ENCODE data around the gene NELFA.

Gene NELFA

DNA sequence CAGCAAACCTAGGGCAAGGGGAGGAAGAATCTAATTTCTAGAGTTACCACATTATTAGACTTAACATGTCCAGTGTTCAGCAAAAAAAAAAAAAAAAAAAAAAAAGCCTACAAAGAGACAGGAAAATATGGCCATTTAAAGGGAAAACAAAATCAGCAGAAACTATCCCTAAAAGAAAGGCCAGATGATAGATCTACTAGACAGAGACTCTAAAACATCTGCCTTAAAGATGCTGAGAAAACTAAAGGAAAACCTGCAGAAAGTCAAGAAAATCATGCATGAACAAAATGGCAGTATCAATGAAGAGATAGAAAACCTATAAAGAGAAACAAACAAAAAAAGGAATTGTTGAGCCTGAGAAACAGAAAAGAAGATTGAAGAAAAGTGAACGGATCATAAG is 43.8 kb downstream of the NELFA start:
- no peak for DNase-seq (ENCODE audit: low read depth in 2 of 2)

DNA sequence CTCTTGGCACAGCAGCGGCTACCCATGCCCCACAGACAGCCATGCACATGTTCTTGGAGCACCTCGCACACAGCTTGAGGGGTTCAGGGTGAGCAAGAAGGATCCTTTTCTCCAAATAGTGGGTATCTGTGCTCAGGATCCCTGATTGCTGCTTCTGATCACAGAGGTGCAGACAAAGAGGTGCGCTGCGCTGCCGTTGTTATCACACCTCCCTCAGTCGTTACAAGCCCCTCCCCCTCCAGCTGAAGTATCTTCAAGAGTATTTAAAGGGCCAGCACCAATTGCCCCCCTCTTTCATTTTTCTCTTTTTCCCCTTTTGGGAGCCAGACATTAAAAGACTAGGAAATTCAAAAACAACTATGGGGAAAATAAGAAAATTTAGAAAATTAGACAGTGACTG is 44.3 kb downstream of the NELFA start:
- no peak for DNase-seq (ENCODE audit: low read depth in 2 of 2)

DNA sequence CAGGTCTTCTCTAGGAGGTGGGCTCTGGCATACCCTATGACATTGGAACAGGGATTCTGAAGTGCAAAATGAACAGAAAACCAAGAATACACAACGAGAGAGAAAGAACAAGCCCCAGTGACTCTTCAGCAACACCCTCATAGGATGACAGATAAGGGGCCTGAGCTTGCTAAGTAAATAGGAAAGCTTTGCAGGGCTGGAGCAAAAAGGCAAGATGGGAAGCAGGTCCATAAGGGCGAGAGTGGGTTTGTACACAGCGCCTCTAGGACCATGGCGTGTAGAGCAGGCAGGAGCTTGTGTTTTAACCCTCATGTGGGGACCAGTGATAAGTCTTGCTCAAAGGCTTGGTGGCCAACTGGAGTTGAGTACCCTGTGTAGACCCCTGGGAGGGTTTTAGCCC is 45.8 kb downstream of the NELFA start:
- no peak for DNase-seq (ENCODE audit: low read depth in 2 of 2)

DNA sequence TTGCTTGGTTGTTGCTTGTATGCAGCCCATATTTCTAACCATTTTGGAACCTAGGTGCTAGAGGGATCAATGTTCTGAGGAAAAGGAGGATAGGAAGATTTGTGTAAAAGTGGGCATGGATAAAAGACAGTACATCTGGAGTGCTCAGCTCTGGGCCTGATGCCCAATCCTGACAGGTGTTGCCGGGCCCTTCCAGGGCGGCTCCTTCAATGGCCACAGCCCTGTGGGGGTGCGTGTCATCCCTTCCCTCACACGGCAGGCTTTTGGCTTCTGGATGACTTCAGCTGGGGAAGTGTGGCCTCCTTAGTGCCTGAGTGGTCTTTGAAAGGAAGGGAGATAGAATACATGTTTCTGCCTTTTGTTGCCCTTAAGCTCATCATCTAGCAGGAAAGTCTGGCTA is 47.2 kb downstream of the NELFA start:
- no peak for DNase-seq (ENCODE audit: low read depth in 2 of 2)

DNA sequence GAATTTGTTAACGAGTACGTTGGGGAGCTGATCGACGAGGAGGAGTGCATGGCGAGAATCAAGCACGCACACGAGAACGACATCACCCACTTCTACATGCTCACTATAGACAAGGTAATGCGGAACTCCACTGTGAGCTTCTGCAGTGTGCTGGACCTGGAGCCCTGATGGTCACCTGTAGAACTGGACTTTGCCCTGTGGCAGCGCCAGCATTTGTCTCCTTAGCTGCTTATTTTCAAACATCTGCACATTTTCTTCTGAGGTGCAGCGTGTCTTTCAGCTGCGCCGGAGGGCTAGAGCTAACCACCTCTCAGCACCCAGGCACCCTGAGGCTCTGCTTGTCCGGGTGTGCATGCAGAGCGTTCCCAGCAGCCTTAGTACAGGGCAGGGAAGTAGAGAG is 47.7 kb downstream of the NELFA start:
- no peak for DNase-seq (ENCODE audit: low read depth in 2 of 2)

DNA sequence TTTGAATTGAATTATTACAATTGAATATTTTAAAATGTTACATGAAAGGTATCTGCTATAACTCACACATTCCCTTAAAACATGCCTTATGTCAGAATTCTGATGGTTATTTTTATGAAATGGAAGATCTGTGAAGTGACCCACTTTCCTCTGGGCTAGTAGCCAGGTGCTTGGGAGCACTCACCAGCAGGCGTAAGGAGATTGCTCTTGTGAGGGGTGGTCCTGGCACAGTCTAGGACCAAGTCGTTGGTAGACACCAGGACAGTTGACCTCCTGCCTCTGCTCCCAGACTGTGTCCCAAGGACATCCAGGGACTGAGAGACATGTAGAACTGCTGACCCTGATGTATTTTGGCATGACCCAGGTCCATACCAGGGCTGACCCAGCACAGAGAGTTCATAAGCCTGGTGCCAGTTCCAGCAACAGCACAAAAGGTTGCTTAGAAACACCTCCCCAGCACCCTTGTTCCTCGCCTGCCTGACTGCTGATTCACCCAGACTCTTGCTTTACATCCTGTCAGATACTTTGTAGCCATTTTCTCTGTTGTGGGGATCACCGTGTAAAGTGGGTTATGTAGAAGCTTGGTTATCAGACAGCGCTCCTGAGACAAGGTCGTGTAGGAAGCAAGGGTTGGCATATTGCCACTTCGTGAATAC is 48.5 kb downstream of the NELFA start:
- DNase-seq (ENCODE audit: low read depth in 2 of 2) = no peak

DNA sequence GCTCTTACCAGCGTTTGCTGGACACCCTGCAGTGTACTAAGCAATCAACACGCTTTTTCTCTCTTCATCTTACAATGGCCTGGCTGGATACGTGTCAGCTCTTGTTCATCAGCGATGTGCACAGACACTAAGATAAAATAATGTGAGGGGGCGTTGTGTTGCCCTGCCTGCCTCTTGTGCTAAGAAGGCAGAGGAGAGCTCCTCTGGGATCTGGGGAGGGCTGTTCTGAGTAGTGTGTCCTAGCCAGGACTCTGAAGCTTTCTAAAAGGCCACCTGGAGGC is 49.7 kb downstream of the NELFA start:
- DNase-seq (ENCODE audit: low read depth in 2 of 2) = no peak

DNA sequence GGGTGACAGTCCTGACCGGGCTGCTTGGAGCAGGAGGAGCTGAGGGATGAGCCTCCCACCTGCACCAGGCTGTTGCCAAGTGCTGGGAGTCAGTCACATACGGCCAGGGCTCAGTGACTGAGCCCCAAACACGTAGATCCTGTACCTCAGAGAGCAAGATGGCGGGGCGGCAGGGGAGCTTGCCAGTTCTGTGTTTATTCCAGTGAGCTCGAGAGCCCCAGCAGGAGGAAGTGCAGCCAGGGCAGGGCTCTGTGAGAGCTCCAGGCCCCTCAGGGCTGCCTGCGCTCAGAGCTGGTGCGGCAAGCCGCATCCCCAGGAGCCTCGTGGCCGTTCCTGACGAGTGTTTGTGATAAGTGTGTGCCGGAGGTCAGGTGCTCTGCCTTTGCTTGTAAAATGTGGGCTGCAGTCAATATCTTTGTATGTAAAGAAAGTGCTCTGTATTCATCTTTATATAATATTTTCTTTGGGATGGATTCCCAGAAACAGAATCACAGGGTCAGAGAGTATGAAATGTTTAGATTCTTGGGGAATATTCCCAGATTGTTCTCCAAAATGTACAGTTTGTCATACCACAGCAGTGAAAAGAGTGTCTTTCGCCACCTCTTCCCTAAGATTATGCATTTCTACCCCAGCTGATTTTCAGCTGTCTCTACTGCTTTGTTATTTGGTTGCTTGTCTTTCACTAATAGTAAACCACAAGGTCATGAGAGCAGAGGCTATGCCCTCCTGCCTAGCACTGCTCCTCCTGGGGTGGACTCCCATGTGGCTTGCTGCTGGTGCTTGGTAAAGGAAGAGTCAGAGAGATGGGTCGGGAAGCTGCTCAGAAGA is 50.3 kb downstream of the NELFA start:
- DNase-seq (ENCODE audit: low read depth in 2 of 2) = no peak

DNA sequence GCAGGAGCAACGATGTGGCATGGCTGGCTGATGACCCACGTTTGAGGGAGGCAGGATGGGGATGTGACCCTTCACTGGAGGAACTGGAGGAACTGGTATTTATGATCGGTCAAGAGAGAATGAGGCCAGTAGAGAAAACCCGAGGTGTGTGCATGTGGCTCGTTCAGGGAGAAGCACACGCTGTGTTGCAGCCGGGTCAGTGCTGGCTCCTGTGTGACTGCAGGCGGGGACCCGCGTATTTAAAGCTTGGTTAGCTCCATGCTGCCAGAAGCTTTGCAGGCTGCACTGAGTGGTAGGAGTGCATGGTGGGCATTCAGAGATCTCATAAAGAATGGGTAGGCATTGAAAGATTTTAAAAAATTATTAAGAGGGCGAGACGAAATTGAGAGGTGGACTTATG is 52.1 kb downstream of the NELFA start:
- DNase-seq (ENCODE audit: low read depth in 2 of 2) = no peak

DNA sequence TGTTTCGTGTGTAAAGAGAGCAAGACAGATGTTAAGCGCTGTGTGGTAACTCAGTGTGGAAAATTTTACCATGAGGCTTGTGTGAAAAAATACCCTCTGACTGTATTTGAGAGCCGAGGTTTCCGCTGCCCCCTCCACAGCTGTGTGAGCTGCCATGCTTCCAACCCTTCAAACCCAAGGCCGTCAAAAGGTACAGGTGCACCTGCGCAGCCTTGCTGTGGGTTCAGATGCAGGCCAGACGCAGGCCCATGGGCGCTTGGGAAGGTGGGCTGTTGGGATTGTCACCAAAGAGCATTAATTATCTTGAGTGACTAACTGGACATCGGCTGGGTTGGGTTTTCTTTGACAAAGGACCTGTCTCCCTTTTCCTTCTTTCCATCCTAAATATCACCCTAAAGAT is 55.4 kb downstream of the NELFA start:
- no peak for DNase-seq (ENCODE audit: low read depth in 2 of 2)

DNA sequence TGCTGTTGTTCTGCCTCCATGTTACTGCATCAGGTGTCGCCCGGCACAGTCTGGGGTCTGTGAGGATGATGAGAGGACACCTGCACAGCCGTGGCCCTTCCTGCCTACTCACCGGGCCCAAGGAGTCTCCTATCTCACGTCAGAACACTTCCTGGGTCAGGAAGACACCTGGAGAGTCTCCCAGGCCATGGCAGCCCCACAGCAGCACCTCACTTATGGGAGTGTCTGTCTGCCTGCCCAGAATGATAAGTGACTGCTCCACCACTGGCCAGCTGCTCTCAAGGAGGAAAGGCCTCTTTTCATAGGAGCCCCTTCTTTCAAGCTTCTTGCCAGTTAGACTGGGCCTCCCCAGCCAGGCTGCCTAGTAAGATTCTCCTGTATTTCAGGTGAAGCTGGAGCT is 56.1 kb downstream of the NELFA start:
- no peak for DNase-seq (ENCODE audit: low read depth in 2 of 2)

DNA sequence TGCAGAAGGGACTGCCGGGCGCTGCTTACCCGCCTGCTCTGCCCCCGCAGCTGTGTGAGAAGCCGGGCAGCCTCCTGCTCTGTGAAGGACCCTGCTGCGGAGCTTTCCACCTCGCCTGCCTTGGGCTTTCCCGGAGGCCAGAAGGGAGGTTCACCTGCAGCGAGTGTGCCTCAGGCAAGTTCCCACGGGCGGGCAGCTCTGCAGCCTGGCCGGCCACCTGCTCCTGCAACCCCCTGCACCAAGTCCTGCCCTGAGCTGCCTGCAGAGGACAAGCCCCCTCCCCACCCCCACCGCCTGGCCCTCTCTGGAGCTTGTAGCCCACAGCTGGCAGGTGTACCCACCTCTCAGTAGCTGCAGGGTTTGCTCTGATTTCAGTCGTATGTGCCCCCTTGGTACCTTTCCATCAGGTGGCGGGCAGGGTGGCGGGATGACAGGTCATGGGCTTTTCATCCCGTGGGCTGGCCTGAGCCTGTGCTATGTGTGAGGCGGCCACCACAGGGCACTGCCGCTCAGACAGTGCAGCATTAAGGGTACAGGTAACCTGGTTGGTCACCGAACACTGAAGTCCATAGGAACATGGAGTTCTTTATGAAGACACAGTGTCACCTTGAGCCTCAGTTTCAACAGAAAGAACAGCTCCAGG is 56.6 kb downstream of the NELFA start:
- no peak for DNase-seq (ENCODE audit: low read depth in 2 of 2)

DNA sequence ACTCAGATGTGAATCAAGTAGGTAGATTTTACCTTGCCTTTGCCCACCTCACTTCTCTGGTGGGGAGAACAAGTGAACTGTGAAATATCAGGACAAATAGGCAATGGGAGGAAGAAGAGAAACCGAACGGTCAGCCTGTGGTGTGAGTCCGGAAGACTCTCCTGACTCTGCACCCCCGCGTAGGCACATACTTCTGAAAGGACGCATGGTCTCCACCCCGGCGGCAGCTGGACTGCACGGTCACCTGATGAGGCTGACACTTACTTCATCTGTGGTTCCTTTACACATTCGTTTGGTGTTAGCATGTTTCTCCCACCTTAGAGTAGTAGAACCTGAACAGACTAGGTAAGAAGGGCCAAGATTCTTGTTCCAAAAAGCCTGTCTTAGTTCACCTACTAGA is 58.4 kb downstream of the NELFA start:
- no peak for DNase-seq (ENCODE audit: low read depth in 2 of 2)

DNA sequence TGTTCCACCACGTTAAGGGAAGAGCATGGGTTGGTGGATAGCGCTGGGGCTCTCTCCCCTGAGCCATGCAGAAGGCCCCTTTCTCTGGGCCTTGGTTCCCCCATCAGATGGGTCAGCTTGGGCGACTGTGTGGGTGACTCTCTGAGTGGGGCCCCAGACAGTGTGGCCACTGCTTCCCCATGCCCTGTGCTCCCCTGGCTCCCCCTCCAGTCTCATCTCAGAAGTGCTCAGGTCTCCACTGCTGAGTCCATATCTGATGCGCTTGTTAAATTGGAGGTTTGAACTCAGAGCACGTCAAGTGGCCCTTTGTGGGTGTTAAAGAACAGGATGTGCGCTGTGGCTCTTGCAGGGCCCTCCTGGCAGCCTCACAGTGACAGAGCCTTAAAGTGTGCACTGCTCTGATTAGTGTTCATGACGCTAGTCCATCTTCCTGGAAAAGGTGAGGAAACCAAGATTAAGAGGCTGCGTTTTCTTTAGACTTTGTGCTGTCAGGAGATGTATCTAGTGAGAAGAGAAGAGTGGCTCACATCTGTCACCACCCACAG is 59.8 kb downstream of the NELFA start:
- DNase-seq (ENCODE audit: low read depth in 2 of 2) = no peak

DNA sequence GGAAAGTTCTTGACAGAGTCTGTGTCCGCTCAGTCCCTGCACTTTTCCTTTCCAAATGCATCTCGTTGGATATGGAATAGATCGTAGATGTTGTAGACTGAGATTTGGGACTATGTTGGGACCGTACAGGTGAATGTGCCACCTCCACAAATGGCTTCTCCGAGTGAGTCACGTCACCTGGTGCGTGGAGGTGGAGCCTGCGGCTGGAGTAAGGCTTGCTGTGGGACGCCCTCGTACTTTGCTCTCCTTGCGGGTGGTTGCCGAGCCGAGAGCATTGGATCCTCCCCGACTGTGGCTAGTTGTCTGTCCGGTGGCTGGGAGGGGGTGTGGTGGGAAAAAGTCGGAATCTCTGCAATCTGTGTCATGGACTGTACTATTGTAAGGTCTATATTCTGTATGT is 60.5 kb downstream of the NELFA start:
- no peak for DNase-seq (ENCODE audit: low read depth in 2 of 2)

DNA sequence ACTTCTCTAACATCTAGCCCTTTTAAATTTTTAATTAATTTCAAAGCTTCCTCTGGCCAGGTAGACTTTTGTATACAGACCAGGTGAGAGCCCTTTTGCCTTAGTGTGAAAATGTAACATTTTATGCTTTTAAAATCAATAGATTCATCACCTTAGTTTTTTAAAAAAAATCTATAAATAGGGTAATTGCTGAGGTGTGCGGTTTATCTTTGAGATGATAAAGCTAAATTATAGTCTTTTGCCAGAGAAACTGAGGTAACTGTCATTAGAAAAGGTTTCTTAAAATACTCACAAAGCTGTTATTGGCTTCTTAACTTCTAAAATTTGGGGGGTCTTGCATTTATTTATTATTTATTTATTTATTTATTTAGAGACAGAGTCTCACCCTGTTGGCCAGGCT is 62.9 kb downstream of the NELFA start:
- DNase-seq (ENCODE audit: low read depth in 2 of 2) = no peak

DNA sequence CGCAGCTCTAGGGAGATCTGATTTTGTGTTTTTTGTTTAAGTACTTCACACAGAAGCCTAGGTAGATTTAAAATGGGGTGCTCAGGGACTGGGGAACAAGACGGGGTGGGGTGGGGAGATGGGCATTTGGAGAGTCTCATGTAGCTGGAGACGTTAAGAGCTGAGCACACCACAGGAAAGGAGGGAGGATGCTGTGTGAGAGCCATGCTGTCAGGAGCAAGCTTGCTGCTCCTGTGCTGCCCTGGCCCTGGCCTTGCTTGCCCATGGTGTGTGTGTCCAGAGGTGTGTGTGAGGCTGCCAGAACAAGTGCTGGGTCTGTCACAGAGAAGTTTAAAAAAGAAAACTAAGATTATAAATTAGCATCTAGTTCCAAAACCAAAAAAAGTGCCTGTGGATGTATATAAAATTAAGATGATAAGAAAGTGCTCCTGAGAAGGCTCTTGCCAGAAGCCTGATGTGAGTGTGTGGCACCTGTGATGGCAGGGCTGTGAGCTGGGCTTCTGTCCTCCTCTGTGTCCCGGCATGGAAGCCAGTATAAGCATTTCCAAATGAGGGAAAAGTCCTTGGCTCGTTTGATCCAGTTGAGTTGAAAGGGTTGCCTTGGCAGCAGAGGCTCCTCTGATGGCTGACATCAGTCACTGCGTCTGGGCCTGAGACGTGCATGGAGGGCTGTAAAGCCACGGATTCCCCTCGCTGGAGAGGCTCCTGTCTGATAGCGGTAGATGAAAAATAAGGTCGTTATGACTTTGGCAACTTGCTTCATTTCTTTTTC is 63.5 kb downstream of the NELFA start:
- DNase-seq (ENCODE audit: low read depth in 2 of 2) = no peak

DNA sequence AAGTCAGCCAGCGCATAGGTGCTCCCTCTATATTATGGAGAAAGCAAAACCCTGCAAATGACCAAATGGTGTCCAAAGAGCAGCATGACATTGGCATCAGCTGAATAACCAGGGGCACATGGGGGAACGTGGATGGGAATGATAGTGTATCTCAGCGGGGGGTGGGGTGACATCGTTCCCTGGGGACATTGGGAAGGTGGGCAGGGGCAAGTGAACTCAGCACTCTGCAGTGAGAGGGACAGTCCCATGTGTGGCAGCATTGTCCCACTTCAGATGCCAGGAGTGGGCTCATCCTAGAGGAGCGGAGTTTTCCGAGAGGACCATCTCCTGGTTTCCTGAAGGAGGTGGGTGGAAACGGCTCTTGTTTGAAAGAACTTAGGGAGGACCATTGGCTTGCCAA is 64.8 kb downstream of the NELFA start:
- no peak for DNase-seq (ENCODE audit: low read depth in 2 of 2)

DNA sequence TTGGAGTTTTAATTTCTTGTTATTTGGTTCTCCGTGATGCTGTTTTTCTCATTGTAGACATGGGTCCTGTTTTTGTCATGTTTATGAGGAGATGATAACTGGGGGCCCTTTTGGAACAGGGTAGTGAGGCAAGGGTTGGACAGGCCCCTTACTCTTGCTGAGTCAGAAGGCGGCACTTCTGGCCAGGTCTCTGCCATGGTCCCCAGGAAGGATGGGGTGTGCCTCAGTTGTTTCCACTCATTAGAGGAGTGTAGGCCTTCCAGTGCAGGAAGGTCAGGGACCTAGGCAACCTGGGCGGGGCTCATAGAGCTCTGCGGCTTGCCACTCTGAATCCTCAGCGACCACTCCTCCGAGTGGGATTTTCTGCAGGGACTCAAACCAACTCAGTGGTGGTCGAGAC is 68.2 kb downstream of the NELFA start:
- DNase-seq (ENCODE audit: low read depth in 2 of 2) = no peak

DNA sequence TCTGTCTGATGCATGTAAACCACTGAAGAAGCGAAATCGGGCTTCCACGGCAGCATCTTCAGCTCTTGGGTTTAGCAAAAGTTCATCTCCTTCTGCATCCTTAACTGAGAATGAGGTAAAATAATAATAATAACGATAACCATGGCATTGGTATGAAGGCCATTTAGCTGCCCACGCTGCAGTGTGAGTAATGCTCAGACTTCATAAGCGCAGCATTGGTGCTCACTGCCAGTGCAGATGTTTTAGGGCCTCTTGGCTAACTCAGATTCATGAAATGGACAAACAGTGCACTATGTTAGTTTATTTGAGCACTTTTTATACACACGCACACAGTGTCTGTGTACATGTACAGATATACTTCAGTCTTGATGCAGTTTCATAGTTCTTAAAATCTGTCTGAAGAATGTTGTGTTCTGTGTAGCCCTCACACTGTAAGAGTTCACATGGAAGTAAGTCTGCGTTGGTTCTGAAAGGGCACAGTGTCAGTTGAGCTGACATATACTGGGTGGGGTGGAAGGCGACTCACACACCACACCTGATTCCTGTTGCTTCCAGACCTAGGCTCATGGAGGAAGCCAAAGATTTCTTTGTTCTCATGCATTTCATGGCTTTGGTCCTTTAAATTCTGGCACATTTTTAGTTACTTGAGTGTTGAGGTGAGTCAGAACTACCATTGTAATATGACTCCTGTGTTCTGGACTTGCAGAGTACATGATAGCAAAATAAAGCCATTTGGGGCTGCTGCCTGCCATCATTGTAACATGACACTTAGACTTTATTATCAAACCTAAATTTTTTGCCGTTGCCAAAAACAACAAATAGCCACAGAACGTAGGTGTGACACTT is 68.9 kb downstream of the NELFA start:
- DNase-seq (ENCODE audit: low read depth in 2 of 2) = no peak

DNA sequence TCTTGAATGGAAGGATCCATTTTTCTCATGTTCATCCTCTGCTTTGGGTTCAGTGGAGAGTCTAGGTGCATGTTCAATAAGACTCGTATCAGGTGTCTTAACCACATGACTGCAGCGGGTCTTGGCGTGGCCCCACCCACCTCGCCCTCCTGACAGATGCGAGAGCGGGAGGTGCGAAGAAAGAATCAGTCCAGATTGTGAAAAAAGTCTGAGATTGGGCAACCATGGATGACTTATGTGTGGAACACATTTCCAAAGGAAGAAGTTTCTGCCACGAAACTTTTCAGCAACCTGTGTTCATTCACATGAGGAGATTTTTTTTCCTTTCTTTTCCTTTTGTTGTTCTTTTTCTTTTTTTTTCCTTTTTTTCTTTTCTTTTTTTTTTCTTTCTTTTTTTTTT is 70.7 kb downstream of the NELFA start:
- no peak for DNase-seq (ENCODE audit: low read depth in 2 of 2)
